Esophagus squamous epithelium (tissue), 4 donors: ENCODE data around the gene CELF3.

Experiments
- POLR2A ChIP-seq, 4 donors: fragments of 450-650 bp; IDR thresholded peaks; one replicate each; pipeline ENCODE4 v1.6.1; 2017; ENCODE audit warnings: antibody characterized with exemption in 4 of 4, mild to moderate bottlenecking in 4 of 4, moderate library complexity in 3 of 4
- TF ChIP-seq, protein P1 (sequence below), 6 experiments: fragments of 450-650 bp in 4 of 6; fragments of 200-600 bp in 2 of 6; sonication (generic) in 2 of 6; IDR thresholded peaks; one replicate each; pipeline ENCODE4 v1.5.1; 2016 to 2019; ENCODE audit warnings: antibody characterized with exemption in 6 of 6, mild to moderate bottlenecking in 4 of 6, moderate library complexity in 4 of 6

DNA sequence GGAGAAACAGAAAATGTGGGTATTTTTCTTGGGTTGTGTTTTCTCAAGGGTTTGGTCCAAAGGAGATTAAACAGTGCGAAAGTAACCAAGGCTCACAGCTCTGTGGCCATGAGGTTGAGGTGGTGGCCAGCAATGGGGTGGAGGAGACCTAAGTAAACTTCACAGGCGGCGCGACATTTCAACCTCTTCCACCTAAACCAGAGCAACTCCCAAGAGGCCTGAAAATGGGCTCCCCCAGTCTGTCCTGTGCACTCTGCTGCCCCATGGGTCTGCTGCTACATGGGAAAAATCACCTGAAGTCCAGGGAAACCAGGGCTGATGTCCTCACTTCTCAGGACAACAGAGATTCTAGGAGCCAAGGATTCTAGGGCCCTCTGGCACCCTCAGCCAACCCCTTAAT lies 12.4 kb downstream of the CELF3 start:
- TF ChIP-seq, protein P1, sequence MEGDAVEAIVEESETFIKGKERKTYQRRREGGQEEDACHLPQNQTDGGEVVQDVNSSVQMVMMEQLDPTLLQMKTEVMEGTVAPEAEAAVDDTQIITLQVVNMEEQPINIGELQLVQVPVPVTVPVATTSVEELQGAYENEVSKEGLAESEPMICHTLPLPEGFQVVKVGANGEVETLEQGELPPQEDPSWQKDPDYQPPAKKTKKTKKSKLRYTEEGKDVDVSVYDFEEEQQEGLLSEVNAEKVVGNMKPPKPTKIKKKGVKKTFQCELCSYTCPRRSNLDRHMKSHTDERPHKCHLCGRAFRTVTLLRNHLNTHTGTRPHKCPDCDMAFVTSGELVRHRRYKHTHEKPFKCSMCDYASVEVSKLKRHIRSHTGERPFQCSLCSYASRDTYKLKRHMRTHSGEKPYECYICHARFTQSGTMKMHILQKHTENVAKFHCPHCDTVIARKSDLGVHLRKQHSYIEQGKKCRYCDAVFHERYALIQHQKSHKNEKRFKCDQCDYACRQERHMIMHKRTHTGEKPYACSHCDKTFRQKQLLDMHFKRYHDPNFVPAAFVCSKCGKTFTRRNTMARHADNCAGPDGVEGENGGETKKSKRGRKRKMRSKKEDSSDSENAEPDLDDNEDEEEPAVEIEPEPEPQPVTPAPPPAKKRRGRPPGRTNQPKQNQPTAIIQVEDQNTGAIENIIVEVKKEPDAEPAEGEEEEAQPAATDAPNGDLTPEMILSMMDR (IDR thresholded peaks at IDR 0.05) = no peak
- no peak for TF ChIP-seq POLR2A (IDR thresholded peaks at IDR 0.05)
